Dedifferentiated amniotic fluid mesenchymal stem cell (primary cell): Measurements from ENCODE around the gene APIP.

Source experiments
- DNase-seq: peaks from one replicate; pipeline ENCODE4 v3.0.0-alpha.2; 2016; ENCODE audit errors: extremely low spot score

APIP gene

DNA sequence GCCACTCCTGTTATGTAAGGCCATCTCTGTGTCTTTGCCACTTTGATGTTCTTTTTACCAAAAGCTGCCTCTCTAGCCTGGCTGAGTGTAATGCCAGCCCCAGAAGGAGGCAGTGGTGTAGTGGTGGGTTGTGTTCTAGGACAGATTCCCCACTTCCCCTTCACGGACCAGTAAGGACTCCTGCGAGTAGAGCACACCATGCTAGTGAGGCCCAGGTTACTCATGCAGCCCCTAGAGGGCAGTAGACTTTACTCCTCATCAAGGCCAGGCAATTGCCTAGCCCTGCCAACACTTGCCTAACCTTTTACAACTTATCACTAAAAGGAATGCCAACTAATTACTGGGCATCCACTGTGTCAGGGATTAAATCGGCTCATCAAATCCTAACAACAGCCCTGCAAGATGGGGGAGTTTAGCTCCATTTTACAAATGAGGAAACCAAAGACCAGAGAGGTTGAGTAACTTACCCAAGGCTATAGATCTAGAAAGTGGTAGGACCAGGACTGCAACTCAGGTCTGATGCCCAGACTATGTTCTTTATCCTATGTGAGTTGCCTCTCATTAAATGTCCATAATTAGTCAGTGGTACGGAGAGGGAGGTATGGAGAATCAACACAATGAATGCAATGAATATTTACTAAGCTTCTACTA lies 75.3 kb downstream of the APIP start:
- DNase-seq = no peak

DNA sequence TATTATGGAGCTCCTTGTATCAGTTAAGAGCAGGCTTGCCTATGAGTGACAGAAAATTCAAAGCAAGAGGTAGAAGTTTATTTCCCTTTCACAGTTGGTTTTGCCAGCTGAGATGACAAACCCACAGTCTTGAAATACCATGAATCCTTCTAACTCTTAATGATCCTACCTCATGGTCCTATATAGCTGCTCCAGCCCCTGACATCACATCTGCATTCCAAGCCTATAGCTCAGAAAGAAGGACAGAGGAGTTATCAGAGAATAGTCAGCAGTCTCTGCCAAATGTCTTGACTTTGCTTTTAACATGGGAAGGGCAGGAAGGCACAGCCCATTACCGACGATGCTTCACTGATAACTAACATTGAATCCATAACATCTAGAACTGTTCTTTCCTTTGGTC lies 76.2 kb downstream of the APIP start:
- no peak for DNase-seq

DNA sequence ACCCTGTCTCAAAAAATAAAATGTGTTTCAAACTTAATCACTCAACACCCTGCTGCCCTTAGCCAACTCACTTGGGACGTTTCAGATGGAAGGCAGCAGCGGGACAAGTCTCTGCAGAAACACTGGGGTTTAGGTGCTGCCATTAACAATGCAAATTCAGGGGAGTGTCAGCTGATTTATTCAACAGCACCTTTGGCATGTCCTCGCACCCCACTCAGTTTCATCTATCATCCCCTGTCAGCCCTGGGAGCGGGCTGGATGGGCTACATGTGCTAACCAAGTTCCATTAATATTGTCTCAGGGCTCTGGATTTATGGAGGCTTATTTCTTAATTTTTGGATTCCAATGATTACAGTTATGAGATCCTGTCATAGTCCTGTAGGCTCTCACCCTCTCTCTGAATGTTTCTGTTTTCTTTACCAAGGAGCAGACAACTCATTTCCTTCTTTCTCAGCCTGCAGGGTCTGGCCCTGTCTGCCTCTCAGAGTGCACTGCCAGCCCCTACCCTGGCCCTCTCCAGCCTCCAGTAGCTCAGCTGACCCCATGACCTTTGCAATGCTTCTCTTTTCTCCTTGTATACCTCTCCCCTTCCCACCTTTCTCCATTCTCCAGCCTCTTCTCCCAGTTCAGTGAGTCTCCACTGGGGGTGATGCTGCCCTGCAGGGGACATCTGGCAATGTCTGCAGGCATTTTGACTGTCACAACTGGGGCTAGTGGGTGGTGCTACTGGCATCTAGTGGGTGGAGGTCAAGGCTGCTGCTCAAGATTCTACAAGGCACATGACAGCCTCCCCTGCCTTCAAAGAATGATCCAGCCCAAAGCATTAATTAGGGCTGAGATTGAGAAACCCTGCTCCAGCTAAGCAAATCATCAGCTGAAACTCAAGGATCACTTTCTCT lies 79.0 kb downstream of the APIP start:
- DNase-seq = no peak

DNA sequence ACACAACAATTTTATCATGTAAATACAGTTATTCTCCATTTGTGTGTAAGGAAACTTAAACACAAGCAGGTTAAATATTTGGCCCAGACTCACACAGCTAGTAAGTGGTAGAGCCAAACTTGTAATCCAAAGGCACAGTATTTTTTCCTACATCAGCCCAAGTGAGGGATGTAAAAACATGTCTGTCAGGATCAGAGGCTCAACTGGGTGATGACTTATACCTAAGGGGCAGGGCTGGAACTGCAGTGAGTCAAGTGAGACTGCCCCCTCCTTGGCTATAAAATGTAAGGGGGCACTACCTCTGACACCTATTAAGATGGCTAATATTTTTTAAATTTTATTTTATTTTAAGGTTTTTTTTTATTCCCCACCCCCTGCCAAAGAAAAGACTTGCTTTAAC lies 82.6 kb downstream of the APIP start:
- no peak for DNase-seq
